Renal cortex interstitium (tissue), 11 donors: ENCODE data around the gene PSD4. TPM values are rescaled to one million over a fixed set of nuclear protein-coding genes. Genes with fewer than 3 reads are reported as not detected.

Experiments
- DNase-seq, 11 donors: peaks; one replicate each; pipeline ENCODE4 v3.0.0-alpha.2; 2013; ENCODE audit warnings: low read depth in 9 of 11, low spot score in 4 of 11; ENCODE audit errors: extremely low read depth in 1 of 11
- polyA plus RNA-seq, 3 donors: library from polyadenylated mRNA; unstranded; fragments of 120-200 nt; gene quantifications; one replicate each; pipeline ENCODE4 v1.2.1, GENCODE V29; 2013; ENCODE audit not compliant: insufficient read length in 3 of 3

The PSD4 gene
- polyA plus RNA-seq, 3 donors, result 7.1 to 11.1 (median 9.4) TPM

- peak in 6 of 11 donors; percentile 29 to 51 (median 39) for DNase-seq
Measured at GRCh38 chr2:113136828-113137775, 36.7 kb upstream of the PSD4 start.

GRCh38 chr2:113137827-113138226 is 35.9 kb upstream of the PSD4 start:
- DNase-seq, result no peak

GRCh38 chr2:113138428-113139322 is 35.1 kb upstream of the PSD4 start:
- peak; percentile 52 to 85 (median 71) for DNase-seq

- DNase-seq, result no peak
Measured at GRCh38 chr2:113141451-113141850, 32.3 kb upstream of the PSD4 start.

- DNase-seq, result no peak
Measured at GRCh38 chr2:113142290-113142689, 31.5 kb upstream of the PSD4 start.

GRCh38 chr2:113144259-113144658 is 29.5 kb upstream of the PSD4 start:
- no peak for DNase-seq

GRCh38 chr2:113148606-113149552 is 24.9 kb upstream of the PSD4 start:
- DNase-seq, result no peak

- DNase-seq, result no peak
Measured at GRCh38 chr2:113149553-113150257, 24.1 kb upstream of the PSD4 start.

GRCh38 chr2:113150258-113150601 is 23.5 kb upstream of the PSD4 start:
- no peak for DNase-seq

GRCh38 chr2:113155331-113155730 is 18.4 kb upstream of the PSD4 start:
- no peak for DNase-seq

GRCh38 chr2:113156278-113157117 is 17.3 kb upstream of the PSD4 start:
- DNase-seq, result no peak

- peak in 4 of 11 donors; percentile 24 to 48 (median 40) for DNase-seq
Measured at GRCh38 chr2:113157118-113157896, 16.5 kb upstream of the PSD4 start.

- DNase-seq, result no peak
Measured at GRCh38 chr2:113157897-113158753, 15.6 kb upstream of the PSD4 start.

- no peak for DNase-seq
Measured at GRCh38 chr2:113158884-113159553, 14.8 kb upstream of the PSD4 start.

- DNase-seq, result no peak
Measured at GRCh38 chr2:113160248-113160647, 13.5 kb upstream of the PSD4 start.
